AG20443 (cell line): Measurements from ENCODE around the gene SDHAF1.
"Not testable (repeated sequence)": the region's sequence is repeated elsewhere in the genome, so short reads cannot be mapped to it uniquely, and the experiment has no call there.

Experiments used
- DNase-seq: peaks from one replicate; pipeline ENCODE4 v3.0.0; 2012; ENCODE audit warnings: low spot score, mixed read lengths

Gene SDHAF1

DNA sequence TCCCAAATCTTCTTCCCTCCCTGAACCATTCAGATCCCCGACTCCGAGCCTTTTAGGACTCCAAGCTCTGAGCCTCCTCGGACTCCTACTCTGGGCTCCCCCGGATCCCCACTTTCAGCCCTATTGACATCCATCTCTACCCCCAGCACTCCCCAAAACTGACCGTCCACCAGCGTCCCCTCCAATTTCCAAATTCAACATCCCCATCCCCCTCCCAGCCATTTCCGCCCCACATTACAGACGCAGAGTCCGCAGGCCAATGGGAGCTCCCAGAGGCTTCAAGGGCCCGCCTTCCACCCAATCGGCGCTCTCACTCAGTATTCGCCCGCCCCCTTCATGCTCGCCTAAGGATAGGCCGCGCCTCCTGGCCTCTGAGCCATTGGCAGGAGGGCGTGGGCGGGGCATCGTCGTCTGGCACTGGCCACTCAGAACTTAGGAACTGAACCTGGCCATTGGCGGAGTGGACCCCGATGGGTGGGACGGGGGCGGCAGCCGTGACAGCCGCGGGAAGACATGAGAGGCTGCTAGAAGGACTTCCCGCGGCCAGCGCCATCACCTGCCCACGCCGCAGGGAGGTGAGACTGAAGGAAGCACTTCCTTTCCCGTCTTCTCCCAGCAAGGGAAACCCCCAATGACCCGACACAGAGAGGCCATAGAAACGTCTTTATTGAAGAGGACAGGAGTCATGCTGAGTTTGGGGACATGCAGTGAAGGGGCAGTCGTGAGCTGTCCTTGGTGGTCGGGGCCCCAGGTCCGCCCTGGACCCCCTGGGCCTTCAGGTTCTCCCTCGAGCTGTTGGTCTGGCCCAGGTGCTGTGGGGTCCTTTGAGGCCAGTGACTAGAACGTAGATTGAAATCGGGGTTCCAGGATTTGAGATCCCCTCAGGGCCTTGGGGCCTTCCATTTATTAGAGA, 19.3 kb downstream of the SDHAF1 start, which contains the start of gene ALKBH6:
Gene ALKBH6 (minus strand): TSS at position 202 of the 913 bp plus-strand sequence. CDS start 816 bp downstream, outside the sequence.
- DNase-seq: peak; percentile 98

DNA sequence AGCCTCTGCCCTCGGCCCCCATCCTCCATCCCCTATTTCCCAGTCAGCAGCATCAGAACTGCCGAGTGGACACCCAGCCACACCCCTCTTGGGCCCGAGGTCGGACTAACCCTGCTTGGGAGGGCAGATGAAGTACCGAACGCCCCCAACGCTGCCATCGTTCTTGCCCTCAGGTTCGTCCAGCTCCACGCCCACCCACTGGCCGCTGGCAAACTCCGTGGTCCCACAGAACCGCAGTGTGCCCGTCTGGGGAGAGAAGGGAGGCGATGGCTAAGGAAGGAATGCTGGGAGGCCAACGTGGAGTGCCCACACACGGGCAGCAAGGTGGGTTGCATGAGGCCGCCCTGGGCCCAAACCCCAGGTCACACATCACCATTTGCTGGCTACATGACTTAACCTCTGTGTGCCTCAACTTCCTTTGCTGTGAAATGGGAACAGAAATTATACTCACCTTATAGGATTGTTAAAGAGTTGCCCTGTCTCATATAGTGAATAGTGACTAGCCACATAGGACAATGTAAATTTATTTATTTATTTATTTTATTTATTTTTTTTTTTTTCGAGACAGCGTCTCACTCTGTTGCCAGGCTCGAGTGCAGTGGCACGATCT, 24.2 kb downstream of the SDHAF1 start:
- DNase-seq: no peak

DNA sequence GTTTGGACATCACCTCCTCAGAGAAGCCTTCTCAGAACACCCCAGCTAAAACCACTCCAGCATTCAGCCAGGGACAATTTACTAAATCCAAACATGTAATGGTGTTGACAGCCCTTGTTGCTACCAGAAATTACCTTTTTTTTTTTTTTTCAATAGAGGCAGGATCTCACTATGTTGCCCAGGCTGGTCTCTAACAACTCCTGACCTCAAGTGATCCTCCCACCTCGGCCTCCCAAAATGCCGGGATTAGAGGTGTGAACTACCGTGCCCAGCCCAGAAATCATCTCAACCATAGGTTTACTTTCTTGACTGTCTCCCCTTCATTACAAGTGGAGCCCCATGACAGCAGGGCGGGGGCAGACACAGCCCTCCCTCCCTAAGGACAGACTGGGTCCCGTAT, 28.4 kb downstream of the SDHAF1 start:
- no peak for DNase-seq

DNA sequence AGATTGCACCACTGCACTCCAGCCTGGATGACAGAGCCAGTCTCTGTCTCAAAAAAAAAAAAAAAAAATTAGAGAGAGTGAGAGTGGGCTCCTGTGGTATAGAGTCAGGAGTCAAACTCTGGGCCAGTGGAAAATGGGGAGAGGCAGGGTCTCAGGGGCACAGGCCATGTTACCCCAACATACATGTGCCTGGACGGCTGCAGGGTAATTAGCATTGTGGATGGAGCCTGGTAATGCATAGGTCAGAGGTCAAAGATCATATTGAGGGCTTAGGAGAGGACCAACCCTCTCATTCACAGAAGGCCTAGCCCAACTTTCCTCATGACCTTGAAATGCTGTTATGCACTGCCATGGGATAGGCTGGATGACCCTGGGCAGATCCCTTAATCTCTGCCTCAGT, 30.6 kb downstream of the SDHAF1 start:
- DNase-seq: no peak

DNA sequence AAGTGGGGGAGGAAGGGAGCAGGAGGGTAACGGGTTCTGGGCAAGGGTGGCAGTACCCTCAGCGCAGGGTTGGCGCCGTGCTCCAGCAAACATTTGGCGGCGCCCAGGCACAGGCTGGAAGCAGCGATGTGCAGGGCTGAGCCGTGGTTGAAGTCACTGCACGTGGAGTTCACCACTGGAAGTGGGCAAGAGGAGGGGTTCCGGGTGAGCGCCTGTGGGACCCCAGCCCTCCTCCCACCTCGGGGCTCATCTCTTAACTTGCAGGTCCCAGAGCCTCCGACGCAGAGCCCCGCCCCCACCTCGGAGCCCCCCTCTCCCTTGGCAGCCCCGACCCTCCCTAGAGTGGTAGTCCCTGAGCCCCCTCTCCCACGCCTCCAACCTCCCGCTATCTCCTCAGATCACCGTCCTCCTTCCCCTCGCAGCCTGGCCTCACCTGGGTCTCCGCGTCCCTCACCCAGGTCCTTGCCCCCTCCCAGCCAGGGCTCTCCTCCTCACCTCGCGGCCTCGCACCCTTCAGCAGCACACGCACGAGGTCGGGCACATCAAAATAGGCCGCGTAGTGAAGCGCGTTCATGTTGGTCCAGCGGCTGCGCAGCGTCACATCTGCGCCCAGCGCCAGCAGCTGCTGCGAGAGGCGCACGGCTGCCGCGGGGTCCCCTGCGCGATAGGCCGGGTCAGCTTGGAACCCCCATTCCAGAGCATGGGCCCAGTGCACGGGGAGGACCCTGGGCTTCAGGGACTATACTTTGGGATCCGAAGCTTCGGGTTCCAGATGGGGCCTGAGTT, 31.3 kb downstream of the SDHAF1 start:
- DNase-seq: no peak

DNA sequence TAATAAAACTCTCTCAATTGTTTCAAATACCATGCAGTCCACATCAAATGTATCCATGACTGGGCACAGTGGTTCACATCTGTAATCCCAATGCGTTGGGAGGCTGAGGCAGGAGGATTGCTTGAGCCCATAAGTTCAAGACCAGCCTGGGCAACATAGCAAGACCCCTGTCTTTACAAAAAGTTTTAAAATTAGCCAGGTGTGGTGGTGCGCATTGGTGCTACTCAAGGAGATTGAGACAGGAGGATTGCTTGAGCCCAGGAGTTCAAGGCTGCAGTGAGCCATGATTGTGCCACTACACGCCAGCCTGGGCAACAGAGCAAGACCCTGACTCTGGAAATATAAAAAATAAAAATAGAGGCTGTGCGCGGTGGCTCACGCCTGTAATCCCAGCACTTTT, 32.7 kb downstream of the SDHAF1 start:
- DNase-seq: no peak

DNA sequence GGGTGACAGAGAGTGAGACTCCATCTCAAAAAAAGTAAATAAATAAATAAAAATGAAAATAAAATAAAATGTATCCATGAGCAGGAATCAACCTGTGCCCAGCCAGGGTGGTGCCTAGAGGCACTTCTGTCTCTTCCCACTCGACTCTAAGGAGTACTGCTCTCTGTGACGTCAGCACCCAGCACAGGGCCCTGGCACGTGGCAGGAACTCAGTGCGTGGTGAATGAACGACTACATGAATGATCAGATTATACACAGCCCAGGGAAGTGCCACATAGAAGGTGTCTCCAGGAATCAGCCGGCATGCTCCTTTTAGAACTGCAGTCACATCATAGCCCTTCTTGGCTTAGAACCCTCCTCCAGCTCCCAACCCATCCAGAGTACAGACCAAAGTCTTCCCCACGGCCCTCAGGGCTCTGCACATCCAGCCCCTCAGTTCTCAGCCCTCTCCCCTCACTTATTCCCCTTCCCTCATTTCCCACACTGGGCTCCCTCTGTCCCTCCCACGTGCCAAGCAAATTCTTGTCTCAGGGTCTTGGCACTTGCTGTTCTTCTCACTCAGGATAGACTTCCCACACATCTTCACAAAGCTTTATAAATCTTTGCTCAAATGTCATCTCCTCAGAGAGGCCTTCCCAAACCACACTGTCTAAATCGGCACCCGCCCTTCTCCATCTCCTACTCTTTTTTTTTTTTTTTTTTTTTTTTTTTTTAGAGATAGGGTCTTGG, 33.5 kb downstream of the SDHAF1 start:
- DNase-seq: no peak

DNA sequence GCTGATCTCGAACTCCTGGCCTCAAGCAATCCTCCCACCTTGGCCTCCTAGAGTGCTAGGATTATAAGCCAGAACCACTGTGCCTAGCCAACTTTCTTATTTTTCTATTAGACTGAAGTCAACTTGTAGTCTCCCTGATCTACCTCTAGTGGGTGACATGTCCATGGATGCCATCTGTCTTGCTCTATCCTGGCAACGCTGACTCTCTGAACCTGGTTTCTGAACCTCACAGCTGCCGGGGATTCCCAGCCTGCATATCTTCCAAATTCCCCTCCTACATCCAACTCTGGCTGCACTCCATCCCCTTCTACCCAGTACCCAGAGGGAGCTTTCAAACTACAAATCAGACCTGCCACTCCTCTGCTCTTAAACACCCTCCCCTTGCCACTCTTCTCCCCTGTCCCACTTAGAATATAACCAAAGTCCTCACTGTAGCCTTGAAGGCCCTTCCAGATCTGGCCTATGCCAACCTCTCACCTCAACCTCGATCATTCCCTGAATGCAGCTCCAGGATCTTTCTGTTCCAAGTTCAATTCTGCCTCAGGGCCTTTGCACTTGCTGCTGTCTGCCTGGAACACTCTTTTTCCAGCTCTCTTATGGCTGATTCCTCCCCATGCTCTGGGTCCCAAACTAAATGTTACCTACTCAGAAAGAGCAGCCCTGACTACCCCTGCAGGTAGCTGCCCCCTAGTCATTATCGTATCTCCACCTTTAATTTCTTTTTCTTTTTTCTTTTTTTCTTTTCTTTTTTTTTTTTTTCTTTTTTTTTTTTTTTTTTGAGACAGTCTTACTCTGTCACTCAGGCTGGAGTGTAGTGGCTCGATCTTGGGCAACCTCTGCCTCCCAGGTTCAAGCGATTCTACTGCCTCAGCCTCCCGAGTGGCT, 35.5 kb downstream of the SDHAF1 start:
- peak; percentile 49 for DNase-seq

DNA sequence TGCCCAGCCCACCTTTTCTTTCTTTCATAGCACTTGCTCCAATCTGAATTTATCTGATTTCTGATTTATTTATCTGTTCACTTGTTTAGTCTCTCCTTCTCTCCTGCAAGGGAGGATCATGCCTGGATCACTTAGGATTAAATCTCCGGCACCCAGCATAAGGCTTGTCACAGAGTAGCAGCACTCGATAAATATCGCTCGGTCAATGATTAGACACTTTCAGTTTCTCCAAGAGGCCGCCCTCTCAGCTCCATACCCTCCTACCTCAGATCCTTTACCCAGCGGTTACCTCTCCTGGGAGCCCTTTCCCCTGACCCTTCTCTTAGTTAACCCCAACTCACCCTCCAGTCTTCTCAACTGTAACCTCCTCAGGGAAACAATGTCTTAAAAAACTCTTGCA, 36.3 kb downstream of the SDHAF1 start:
- no peak for DNase-seq

DNA sequence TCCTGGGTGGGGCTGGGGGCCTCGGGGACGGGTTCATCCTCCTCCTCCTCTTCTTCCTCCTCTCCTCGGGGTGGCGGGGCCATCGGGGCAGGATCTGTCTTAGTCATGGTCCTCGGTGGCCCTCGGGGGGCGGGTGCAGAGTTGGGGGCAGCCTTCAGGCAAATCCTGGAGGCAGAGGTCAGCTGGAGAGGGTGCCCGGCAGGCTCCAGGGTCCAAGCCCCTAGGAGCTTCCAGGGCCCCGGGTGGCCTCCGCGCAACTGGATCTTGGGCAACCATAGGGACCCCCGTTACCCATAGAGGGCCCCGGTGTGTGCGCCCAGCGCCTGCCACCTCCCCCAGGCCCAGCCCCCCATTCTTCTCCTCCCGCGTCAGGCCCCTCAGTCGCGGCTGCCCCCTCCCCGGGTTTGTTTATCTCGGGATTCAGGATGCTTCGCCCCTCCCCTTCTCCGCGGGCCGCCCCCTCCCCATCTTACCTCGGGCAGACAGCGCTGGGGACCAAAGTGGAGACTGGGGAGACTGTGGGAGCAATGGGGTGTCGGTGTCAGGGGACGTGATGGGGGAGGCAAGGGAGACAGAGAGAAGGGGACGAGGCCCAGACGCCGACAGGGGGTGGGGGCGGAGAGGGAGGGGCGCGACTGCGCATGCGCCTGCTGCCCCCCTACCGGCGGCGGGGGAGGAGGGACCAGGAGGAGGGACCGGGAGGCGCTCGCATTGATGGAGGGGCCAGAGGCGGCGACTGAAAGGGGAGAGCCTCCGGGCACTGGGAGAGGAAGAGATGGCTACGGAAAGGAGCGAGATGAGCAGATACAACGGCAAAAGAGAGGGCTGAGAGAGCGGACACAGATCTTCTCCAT, 37.5 kb downstream of the SDHAF1 start, which contains the start of gene CLIP3:
Gene CLIP3 (minus strand): TSS at position 623 of the 854 bp plus-strand sequence. CDS start 516 bp downstream, at position 107.
- peak; percentile 100 for DNase-seq

DNA sequence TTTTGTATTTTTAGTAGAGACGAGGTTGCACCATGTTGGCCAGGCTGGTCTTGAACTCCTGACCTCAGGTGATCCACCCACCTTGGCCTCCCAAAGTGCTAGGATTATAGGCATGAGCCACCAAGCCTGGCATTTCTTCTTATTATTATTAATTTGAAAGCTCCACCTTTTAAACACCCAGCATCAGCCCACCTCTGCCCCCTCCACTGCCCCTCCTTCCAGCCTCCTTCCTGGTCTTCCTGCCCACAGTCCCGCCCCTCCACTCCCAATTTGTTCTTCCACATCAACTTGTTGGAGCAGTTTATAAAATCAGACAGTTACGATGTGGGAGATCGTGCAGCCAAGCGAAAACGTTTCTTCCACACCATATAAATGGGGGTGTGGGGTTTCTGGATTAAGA, 45.5 kb downstream of the SDHAF1 start:
- no peak for DNase-seq

DNA sequence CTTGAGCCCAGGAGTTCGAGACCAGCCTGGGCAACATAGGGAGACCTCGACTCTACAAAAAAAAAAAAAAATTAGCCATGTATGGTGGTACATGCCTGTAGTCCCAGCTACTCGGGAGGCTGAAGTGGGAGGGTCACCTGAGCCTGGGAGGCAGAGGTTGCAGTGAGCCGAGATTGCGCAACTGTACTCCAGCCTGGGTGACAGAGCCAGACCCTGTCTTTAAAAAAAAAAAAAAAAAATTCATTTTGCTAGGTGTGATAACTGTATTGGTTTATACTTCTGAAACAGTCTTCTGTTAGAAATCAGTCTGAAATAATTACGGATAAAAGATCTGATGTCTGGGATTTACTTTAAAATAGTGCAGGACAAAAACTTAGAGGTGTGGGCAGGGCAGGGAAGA, 46.1 kb downstream of the SDHAF1 start:
- not testable (repeated sequence) for DNase-seq

DNA sequence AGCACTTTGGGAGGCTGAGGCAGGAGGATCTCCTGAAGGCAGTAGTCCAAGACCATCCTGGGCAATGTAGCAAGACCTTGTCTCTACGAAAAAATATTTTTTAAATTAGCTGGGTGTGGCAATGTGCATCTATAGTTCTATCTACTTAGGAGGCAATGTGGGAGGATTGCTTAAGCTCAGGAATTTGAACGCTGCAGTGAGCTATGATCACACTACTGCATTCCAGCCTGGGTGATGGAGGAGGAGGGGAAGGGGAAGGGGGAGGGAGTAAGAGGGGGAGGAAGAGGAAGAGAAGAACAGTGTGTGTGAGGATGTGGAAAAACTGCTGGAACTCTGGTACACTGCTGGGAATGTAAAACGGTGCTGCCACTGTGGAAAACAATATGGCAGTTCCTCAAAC, 46.8 kb downstream of the SDHAF1 start:
- DNase-seq: peak; percentile 58

DNA sequence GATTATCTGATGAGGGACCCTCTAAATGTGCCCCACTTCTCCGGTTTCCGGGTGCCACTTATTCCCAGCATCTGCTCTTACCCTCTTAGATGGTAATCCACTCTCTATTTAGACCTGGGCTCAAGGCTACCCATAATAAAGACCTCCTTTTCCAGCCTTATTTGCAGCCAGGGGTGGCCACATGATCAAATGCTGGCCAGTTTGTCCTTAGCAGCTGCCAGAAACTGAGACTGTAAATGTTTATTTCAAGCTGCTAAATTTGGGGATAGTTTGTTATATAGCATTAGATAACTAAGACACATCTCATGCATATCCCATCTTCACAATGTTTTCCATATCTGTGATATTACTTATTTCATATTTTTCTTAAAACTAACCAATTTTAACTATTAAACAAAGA, 49.0 kb downstream of the SDHAF1 start:
- DNase-seq: no peak
